Measurements from ENCODE around the gene COMMD9.

The COMMD9 gene

DNA sequence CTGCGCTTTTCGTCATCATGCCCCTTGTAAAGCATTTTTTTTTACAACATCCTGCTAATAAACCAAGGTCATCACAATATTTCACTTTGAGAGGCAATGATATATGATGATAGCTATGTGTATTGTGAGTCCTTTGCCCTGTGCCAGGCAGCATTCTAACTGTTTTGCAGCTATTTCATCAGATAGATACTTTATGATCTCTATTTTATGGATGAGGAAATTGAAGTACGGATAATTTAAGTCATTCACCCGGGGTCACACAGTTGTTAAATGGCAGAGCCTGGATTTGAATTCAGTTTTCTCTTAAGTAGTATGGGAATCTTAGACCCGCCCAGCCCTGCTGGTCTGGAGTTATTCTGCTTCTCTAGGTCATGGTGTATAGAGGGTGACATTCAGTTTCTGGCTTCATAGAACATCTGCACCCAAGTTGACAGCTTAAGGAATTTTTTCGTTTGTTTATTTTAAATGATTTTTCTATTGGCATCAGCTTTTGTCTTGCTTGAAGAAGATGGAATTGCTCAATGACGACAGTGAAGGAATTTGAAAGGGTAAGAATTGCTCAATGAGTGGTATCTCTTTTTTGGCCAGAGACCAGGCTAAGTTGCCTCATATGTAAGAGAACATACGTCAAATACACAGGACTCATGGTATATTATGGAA lies 7.8 kb upstream of the COMMD9 start:
- DNase-seq (ENCODE audit: low spot score): peak; percentile 22

DNA sequence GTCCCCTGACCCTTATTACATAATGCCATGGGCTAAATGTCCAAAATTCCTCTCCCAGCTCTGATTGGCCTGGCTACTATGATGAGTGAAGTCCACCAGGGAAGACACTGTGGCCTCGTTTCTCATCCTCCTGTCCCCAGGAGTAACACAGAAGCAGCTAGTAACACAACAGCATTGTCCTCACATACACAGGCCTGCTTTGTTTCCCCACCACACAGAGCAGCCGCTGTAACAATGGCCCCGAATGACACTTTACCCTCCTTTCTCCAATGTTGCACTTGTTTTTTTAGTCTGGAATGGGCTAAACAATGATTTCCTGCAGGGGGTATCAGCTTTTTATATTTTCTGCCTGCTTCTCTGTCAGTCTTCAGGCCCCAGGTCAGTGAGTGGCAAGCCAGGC lies 6.7 kb upstream of the COMMD9 start, which contains the start of gene PRR5L:
TSS of gene PRR5L (plus strand) at position 363 of the 400 bp plus-strand sequence. CDS start 104,834 bp downstream, outside the sequence.
- DNase-seq (ENCODE audit: low spot score): no peak

DNA sequence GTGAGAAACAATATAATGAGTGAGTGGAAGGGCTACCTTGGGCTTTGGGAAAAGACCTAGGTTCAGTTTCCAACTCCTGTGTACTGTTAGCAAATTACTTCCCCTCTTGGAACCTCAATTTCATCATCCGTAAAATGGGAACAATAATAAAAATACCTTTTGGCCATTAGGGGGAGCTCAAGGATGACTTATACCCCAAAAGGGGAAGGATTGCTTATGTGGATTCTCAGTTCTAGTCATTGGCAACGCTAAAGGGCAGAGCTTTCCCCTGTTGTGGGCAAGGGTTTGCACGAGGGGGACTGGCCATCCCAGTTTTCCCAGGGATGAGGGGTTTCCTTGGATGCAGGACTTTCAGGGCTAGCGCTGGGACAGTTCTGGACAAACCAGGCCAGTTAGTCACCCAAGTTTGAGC lies 3.1 kb upstream of the COMMD9 start:
- DNase-seq (ENCODE audit: low spot score): peak; percentile 58

DNA sequence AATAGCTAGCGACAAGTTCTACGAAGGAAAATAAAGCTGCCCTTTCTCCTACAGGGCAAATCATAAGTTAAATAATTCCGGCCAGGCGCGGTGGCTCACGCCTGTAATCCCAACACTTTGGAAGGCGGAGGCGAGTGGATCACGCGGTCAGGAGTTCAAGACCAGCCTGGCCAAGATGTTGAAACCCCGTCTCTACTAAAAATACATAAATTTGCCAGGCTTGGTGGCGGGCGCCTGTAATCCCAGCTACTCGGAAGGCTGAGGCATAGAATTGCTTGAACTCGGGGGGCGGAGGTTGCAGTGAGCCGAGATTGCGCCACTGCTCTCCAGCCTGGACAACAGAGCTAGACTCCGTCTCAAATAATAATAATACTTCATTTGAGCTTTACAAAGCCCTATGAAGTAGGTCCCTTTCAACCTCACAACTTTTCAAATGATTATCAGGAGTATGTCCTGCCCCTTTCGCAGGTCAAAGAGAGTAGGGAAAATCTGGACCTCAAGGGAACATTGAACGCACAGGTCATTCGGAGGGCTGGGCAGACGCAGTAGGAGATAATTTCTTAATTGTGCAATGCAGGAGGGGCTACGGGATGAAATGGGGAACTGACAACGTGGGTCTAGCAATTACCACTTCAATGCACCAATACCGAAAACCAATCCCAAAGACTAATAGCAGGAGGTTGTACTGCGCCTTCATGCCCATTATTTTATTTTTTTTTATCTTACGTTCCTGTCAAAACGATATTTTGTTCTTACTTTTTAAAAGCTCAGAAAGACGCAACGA lies 590 bp downstream of the COMMD9 start:
- DNase-seq (ENCODE audit: low spot score): no peak

DNA sequence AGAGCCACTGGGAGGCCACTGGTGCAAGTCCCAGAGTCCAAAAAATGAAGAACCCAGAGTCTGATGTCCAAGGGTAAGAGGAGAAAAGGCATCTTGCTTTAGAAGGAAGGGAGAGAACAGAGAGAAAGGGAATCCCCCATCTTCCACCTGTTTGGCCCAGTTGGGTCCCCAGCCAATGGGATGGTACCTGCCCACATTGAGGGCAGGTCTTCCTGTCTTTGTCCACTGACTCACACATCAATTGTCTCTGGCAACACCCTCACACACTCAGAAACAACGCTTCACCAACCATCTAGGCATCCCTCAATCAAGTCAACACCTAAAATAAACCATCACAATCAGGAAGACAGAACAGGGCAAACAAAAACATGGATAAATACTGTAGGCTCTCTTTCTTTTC lies 6.3 kb downstream of the COMMD9 start:
- no peak for DNase-seq (ENCODE audit: low spot score)

DNA sequence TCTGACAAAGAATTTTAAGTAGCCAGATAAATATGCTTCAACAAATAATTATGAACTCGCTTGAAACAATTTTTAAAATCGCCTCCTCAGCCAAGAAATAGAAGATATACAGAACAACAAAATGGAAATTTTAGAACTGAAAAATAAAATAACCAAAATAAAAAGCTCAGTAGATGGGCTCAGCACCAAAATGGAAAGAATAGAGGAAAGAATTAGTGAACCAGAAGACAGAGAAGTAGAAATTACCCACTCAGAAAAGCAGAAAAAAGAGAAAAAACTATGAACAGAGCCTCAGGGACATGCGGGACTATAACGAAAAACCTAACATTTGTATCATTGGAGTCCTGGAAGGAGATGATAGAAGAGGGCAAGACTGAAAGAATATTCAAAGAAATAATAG lies 7.4 kb downstream of the COMMD9 start:
- DNase-seq (ENCODE audit: low spot score): no peak

DNA sequence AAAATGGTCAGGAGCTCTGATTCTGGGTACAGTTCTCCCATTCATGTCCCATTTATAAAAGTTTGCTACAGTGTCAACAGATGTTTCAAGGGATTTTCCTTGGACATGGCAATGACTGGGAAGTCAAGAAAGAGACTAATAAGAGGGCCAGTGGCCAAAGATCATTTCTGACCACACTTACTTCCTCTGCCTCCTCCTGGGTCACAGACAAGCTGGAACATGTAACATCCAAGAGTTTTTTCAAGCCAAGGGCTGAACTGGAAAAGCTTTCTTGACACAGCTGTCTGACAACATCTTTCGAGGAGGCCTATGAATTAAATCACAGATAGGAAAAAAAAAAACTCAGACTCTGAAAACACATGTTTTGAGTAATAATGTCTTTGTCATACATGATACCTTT lies 8.7 kb downstream of the COMMD9 start:
- DNase-seq (ENCODE audit: low spot score): no peak

DNA sequence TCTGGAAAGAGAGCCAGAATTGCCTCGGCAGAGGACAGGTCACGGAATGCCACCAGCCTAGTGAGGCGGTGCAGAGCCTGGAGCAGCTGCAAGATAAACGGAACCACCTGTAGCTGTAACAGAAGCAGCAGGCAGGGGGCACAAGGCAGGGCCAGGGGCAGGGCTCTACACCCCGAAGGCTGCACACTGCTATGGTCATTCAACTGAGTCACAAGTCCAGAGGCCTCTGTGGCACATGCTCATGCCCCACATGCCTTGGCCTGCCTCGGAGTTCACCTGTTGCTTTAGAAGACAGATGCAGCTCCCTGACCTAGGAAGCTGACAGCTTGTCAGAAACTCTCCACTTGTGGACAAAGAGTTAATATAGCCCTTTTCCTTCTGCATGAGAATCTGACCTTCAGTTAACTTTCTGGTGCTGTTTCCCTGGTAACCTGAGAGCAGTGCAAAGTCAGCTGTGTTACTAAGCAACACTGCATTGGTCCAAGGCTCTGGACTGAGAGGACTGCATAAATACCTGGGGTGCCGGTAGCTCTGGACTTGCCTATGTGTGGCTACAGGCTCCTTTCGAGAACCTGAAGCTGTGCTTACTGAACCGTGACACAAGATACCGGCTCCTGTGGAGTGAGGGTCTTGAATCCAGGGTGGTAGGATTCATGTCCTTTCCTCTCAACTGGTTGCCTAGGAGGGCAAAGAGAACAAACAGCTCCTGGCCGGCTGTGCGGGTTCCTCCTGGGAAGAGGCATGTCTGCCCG lies 10.5 kb downstream of the COMMD9 start:
- no peak for DNase-seq (ENCODE audit: low spot score)

DNA sequence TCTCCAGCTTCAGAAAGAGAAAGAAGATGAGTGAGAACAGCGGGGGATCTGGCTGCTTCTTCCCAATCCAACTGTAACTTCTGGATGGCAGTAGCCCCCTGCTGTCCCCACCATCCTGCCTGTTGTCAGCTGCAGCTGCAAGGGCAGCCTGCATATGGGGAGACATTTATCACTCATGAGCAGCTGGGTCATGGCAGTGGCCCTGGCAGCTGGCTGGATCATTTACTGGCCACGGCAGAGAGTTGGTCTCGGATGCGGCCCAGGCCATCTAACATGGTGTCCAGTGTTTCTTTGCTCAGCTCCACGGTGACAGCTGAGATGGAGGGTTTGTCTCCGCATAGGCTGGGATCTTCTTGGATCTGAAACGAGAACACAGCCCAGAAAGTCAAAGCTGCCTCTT lies 14.8 kb downstream of the COMMD9 start:
- no peak for DNase-seq (ENCODE audit: low spot score)

DNA sequence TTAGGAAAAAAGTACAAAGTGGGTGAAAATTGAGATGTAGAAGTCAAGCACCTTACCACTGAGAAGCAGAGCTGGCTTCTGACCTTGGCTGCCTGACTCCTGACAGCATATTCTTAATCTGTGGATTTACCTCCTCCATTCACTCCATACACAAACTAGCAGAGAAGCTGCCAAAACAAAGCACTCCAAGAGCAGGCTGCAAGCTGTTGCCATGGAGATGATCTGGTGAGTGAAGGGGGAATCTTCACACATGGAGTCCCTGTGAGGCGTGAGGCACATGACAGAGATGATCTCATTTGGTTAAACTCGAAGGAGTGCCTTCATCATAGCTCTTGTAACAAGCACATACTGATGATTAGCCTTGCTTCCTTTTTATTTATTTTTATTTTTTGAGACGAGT lies 16.1 kb downstream of the COMMD9 start:
- no peak for DNase-seq (ENCODE audit: low spot score)

DNA sequence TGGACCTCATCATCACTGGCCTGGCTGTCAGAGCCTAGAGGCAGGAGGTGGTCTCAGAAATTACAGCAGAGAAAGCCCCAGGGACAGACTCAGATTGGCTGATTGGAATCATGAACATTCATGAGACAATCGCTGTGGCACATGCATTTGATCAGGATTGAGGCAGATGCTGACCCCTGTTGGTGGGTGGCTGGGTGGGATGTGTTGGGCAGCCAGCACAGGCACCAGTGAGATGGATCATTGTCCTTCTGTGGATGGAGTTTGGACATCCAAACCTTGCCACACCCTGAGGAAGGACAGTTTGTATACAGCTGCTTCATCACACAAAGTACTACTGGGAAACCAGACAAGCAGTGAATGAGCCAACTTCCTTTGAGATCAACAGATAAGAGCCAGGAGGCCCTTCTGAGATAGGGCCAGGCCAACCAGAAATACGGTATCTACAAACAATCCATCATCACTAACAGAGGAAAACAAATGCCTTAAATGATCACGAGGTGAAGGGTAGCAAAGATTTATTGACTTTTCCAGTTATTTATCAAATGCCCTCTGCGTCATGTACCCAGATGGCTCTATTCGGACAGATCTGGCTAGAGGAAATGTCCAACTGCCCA lies 17.3 kb downstream of the COMMD9 start:
- DNase-seq (ENCODE audit: low spot score): no peak

DNA sequence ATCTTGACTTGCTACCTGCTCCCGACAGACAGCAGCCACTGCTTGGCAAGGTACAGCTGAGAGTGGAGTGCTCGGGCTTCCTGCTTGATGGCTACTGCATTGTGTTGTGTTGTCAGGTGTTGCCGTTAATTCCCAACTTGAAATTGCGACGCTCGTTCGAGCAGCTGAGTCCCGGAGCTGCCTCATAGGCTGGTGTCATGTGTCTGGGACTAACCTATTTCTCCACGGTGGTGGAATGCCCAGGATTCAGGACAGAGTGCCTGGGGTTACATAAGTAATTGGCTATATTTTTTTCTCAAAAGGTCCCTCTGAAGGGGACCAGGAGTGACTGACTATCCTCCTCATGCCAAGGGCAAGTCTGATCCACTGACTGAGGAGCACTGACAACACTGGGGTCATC lies 18.5 kb downstream of the COMMD9 start:
- no peak for DNase-seq (ENCODE audit: low spot score)

DNA sequence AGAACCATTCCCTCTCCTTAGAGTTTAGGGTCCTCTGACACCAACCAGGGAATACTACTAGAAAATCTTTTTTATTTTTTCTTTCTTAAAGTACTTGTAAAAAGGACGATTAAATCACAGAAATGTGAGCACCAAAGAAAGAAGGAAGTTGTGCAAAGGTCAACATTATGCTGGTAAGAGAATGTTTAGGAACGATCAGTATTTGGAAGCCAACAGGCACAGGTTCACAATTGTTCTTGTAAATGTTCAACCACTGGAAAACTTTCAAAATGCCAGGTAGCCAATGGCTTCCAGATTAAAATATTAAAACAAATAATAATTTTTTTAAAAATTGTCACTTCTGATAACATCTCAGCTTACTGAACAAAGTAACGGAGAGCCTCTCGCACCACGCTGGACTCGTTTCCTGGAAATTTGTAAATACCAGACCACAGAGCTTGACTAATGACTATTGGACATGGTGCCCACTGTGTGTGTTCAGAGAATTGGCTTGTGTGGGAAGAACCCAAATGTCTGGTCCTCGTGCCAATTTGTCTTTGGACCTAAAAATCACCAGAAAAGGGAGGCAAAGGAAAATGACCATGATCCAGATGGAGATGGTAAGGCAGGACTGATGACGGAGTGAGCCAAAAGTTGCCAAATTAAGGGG lies 20.8 kb downstream of the COMMD9 start:
- DNase-seq (ENCODE audit: low spot score): no peak

DNA sequence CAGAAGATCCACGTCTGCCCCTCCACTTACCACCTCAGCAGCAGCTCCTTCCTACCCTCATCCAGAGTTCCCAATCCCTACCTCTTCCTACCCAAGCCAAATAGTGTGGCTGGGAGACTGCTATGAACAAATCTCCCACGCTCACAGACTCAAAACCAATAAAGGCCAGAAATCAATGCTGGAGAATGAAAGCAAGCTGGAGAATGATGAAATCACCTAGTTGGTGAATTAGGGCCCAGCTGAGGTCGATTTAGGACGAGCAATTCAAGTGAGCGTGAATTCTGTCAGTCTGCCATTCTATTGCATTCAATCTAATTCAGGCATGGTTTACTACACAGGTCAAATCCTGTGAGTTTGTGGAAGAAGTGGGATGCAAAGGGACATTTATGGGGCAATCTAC lies 22.5 kb downstream of the COMMD9 start:
- DNase-seq (ENCODE audit: low spot score): no peak

DNA sequence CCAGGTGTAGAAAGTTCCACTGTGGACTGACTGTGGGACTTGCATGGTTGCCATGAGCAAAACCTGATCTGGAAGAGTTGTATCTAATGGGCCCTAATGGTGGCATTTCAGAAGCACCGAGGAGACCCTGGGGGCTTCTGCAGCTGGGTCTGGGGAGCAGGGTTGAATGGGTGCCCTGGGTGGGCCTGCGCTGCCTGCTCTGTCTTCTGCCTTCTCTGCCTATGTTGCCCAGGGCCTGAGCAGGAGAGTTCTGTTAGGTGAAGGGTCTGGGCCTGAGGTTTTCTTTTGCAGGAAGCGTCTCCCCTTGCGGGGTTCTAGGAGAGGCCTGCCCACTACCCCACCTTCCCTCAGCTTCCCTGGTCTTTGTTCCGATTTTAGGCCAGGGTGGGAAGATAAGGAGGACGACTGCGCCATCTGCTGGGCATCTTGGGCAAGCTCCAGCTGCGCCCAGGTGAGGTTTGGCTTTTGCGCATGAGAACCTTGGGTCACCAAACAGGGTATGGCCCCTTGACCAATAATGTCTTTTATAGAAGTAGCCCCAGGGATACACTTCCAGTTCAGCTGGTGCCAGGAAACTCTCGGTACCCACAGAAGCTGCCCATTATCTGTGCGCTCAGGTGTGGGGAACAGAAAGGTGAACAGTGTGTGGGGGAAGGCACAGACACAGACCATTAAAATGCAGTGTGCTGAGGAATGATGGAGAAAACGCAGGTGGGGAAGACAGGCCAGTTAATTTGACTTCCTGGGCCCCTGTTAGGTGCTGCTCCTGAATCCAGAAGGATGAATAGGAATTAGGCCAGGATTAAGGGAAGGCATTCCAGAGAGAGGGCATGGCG lies 23.2 kb downstream of the COMMD9 start:
- peak; percentile 39 for DNase-seq (ENCODE audit: low spot score)

DNA sequence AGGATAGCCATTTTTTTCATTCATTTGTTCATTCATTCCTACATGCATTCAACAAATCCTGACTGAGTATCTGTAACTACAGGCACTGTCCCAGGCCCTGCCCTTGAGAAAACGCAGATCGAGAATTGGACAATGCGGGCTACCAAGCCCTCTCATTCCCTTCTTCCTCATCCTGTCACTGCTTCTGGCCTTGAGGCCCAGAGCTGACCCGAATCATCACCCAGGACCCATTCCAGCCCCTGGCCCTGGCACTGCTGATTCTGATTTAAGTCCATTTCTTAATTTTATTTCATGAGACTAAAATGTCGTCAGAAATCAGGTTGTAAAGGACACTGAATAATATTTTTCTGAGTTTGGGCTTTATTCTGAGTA lies 24.3 kb downstream of the COMMD9 start:
- DNase-seq (ENCODE audit: low spot score): no peak

DNA sequence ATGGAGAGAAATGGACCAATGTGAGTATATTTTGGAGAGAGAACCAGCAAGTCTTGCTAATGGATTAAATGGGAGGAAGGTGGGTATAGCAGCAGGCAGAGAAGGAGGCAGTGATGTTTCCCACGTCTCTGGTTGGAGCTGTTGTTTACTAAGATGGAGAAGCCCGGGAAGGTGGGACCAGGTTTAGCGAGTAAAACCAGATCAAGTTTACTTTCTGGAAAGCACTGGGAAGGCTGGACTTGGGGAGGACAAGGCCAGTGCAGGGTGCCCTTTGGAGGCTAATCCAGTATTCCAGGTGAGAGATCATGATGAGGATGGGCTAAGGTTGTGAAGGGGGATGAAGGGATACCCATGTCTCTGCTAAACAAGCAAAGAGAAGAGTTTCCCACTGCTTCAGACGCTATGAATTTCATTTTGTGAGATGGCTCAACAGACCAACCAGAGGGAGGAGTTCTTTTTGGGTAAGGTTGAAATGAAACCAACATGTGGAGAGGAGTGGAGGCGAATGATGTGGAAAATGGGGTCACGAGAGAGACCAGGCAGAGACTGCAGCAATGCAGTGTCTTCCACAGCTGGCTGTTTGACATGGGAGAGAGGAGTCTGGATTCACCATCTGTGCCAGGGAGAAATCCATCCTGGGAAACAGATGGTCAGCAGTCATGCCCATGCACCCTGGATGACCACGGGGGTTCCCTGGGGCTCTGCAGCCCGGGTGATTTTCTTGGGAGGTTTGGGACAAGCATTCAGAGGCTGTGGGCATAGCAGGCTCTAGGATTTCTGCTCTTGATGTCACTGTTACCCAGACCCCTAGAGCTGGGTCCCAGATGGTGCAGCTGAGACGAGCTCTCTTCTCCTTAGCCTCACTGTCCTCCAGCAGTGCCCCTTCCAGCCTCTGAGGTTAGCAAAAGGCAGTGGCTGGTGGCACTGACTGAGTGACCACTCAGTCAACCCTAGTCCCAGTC lies 24.9 kb downstream of the COMMD9 start:
- DNase-seq (ENCODE audit: low spot score): no peak

DNA sequence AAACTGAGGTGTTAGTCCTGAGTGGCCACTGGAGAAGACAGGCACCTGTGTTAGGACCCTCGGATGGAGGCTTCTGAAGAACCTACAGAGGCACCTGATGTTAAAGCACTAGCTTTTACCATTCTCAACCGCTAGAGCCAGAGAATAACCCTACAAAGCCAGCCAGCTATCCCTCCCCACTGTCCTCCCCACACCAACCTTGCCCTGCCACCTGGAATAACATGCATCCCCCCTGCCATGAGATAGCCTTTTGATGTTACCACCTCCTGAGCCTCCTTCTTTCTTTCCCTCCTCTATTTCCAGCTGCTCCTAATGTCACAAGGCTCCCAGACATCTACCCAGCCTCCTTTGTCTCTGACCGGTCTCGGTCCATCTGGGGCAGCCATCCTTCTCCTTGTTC lies 28.1 kb downstream of the COMMD9 start:
- no peak for DNase-seq (ENCODE audit: low spot score)

DNA sequence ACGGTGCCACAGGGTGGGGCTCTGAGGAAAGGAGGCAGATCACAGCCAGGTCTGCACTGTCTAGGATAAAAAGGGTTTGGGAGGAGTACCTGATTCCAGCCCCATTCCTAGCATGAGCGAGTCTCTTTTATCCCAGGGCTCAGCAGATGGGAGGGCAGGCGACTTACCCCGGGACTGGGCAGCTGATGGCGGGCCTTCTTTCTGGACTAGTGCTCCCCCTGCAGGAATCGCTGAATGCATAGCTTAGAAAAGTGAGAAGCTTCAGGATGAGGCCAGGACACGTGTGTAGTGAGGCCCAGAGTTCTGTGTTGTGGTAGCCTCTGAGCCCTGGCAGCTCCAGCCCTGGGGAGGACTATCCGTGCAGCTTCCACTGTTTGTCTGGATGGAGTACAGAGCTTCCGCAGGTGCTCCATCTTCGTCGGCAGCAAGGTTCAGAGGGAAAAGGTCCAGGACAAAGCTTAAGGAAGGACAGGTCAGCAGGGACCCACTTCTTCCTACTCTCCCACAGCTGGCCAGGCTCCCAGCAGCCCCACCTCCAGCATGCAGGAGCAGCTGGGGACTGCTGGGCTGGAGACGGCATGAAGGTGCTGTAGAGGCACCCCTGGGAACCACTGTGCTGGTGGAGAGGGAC lies 30.4 kb downstream of the COMMD9 start:
- DNase-seq (ENCODE audit: low spot score): peak; percentile 33
